ENCODE results near the gene PCCA. TPM values are rescaled to one million over a fixed set of nuclear protein-coding genes. Genes with fewer than 3 reads are reported as not detected.

Gene PCCA
- total and polyA plus RNA-seq, 2 donors (not counting 1 experiment from before 2014, with no cell fraction given), result 4.8 to 17.4 TPM

- Histone ChIP-seq H3K36me3 (replicated peaks in 1 of 2; ENCODE audit: control extremely low read depth in 1 of 2, control insufficient read depth in 1 of 2, extremely low read depth in 1 of 2, insufficient read depth in 2 of 2, low read length in 1 of 2) (no peaks in the 10 kb centered on the region), H3K4me3 (ENCODE audit: control extremely low read depth in 1 of 5, extremely low read depth in 1 of 5, insufficient read depth in 1 of 5, low read depth in 2 of 5, low read length in 4 of 5) (no peak overlapping the region), H3K4me2 (replicated peaks; ENCODE audit: low read depth, low read length, poor library complexity, severe bottlenecking) (no peak overlapping the region), H3K79me2 (ENCODE audit: control insufficient read depth, insufficient read depth, low read length) (no peaks in the 10 kb centered on the region), H4K20me1 (ENCODE audit: control insufficient read depth, insufficient read depth, low read length, poor library complexity, severe bottlenecking) (no peaks in the 10 kb centered on the region), H3K27me3 (replicated peaks in 1 of 4; ENCODE audit: control extremely low read depth in 1 of 4, control insufficient read depth in 3 of 4, insufficient read depth in 4 of 4, low read length in 3 of 4) (no peaks in the 10 kb centered on the region), H3K4me1 (ENCODE audit: control insufficient read depth in 2 of 2, insufficient read depth in 2 of 2, low read length in 2 of 2) (no peaks in the 10 kb centered on the region), H2AFZ (ENCODE audit: insufficient read depth, low read depth, low read length, poor library complexity, severe bottlenecking) (no peak overlapping the region), H3K9ac (ENCODE audit: low read length) (no peak overlapping the region), H3K9me3 (ENCODE audit: control extremely low read depth in 1 of 3, control insufficient read depth in 2 of 3, insufficient read depth in 1 of 3, low read length in 2 of 3) (peaks cover 0 to 13% (median 0%) of the 10 kb centered on the region in 3 donors), H3K27ac (ENCODE audit: low read length in 2 of 2) (no peak overlapping the region)
- no peak overlapping the region for H3K27ac Mint-ChIP-seq
- TF ChIP-seq EZH2 (IDR thresholded peaks at IDR 0.05; ENCODE audit: borderline replicate concordance, insufficient read depth, low read depth, low read length, poor library complexity, severe bottlenecking), result no peak
- TF ChIP-seq, protein P1, sequence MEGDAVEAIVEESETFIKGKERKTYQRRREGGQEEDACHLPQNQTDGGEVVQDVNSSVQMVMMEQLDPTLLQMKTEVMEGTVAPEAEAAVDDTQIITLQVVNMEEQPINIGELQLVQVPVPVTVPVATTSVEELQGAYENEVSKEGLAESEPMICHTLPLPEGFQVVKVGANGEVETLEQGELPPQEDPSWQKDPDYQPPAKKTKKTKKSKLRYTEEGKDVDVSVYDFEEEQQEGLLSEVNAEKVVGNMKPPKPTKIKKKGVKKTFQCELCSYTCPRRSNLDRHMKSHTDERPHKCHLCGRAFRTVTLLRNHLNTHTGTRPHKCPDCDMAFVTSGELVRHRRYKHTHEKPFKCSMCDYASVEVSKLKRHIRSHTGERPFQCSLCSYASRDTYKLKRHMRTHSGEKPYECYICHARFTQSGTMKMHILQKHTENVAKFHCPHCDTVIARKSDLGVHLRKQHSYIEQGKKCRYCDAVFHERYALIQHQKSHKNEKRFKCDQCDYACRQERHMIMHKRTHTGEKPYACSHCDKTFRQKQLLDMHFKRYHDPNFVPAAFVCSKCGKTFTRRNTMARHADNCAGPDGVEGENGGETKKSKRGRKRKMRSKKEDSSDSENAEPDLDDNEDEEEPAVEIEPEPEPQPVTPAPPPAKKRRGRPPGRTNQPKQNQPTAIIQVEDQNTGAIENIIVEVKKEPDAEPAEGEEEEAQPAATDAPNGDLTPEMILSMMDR (IDR thresholded peaks at IDR 0.05), result no peak
- no peaks in the 10 kb centered on the region for H3K9me3 Mint-ChIP-seq (ENCODE audit: insufficient read depth)
- ATAC-seq (ENCODE audit: low read depth) (no peak), DNase-seq (no peak)
- H3K4me3 Mint-ChIP-seq, result no peak overlapping the region
- no peaks in the 10 kb centered on the region for H3K4me1 Mint-ChIP-seq
- no peaks in the 10 kb centered on the region for H3K27me3 Mint-ChIP-seq
- 97% methylated on average over 12 of the region's 14 CpGs for WGBS (ENCODE audit: insufficient coverage)
- POLR2A ChIA-PET, result no interaction called here
- intact Hi-C loops (cut with micrococcal nuclease), result no loop called here
- CTCF ChIA-PET, result no interaction called here
Observed at GRCh38 chr13:100532836-100533435, 444.0 kb downstream of the PCCA start.

- no peaks in the 10 kb centered on the region for H3K36me3 ChIP-seq (replicated peaks in 1 of 2; ENCODE audit: control extremely low read depth in 1 of 2, control insufficient read depth in 1 of 2, extremely low read depth in 1 of 2, insufficient read depth in 2 of 2, low read length in 1 of 2)
- no peak overlapping the region for H3K27ac Mint-ChIP-seq
- H3K27ac ChIP-seq (ENCODE audit: low read length in 2 of 2), result no peak overlapping the region
- H3K4me1 Mint-ChIP-seq, result no peaks in the 10 kb centered on the region
- H3K27me3 ChIP-seq (replicated peaks in 1 of 4; ENCODE audit: control extremely low read depth in 1 of 4, control insufficient read depth in 3 of 4, insufficient read depth in 4 of 4, low read length in 3 of 4), result no peaks in the 10 kb centered on the region
- ATAC-seq (ENCODE audit: low read depth) (peak; percentile 39), DNase-seq (no peak)
- no peaks in the 10 kb centered on the region for H3K9me3 Mint-ChIP-seq (ENCODE audit: insufficient read depth)
- H3K4me2 ChIP-seq (replicated peaks; ENCODE audit: low read depth, low read length, poor library complexity, severe bottlenecking), result no peak overlapping the region
- ChIA-PET POLR2A (no interaction called here), CTCF (interaction anchor here (1.5 kb wide), 1 partner anchor 19 kb away, joined by 4 read pairs; no protein-coding TSS in a partner anchor)
- WGBS (ENCODE audit: insufficient coverage), result 96% methylated on average over 19 of the region's 19 CpGs
- H3K4me3 Mint-ChIP-seq, result no peak overlapping the region
- H3K9me3 ChIP-seq (ENCODE audit: control extremely low read depth in 1 of 3, control insufficient read depth in 2 of 3, insufficient read depth in 1 of 3, low read length in 2 of 3), result peaks cover 0 to 13% (median 0%) of the 10 kb centered on the region in 3 donors
- no peak overlapping the region for H3K9ac ChIP-seq (ENCODE audit: low read length)
- H2AFZ ChIP-seq (ENCODE audit: insufficient read depth, low read depth, low read length, poor library complexity, severe bottlenecking), result no peak overlapping the region
- H3K79me2 ChIP-seq (ENCODE audit: control insufficient read depth, insufficient read depth, low read length), result no peaks in the 10 kb centered on the region
- TF ChIP-seq, protein P1 (IDR thresholded peaks at IDR 0.05), result no peak
- TF ChIP-seq EZH2 (IDR thresholded peaks at IDR 0.05; ENCODE audit: borderline replicate concordance, insufficient read depth, low read depth, low read length, poor library complexity, severe bottlenecking), result no peak
- H4K20me1 ChIP-seq (ENCODE audit: control insufficient read depth, insufficient read depth, low read length, poor library complexity, severe bottlenecking), result no peaks in the 10 kb centered on the region
- intact Hi-C loops (cut with micrococcal nuclease), result no loop called here
- H3K27me3 Mint-ChIP-seq, result no peaks in the 10 kb centered on the region
- H3K4me1 ChIP-seq (ENCODE audit: control insufficient read depth in 2 of 2, insufficient read depth in 2 of 2, low read length in 2 of 2), result no peaks in the 10 kb centered on the region
- H3K4me3 ChIP-seq (ENCODE audit: control extremely low read depth in 1 of 5, extremely low read depth in 1 of 5, insufficient read depth in 1 of 5, low read depth in 2 of 5, low read length in 4 of 5), result no peak overlapping the region
Observed at GRCh38 chr13:100533588-100534041, 444.7 kb downstream of the PCCA start.
